Stimulated activated CD8-positive, alpha-beta memory T cell treated with anti-CD3 and anti-CD28 coated beads, Interleukin-12 subunit alpha, Interleukin-12 subunit beta, amount 100 ng/mL, for 24 hours (primary cell): ENCODE results near the gene MCU.
"Not testable (repeated sequence)": the region's sequence is repeated elsewhere in the genome, so short reads cannot be mapped to it uniquely, and the experiment has no call there.

ENCODE experiments used
- DNase-seq: peaks from one replicate; pipeline ENCODE4 v3.0.0-alpha.2; 2020; ENCODE audit errors: extremely low read depth

The MCU gene

GRCh38 chr10:72691863-72692743, at the start of gene MCU:
Gene MCU (plus strand): TSS chr10:72692143. CDS start chr10:72692152, 9 bp downstream.
- DNase-seq = peak; percentile 80

DNA sequence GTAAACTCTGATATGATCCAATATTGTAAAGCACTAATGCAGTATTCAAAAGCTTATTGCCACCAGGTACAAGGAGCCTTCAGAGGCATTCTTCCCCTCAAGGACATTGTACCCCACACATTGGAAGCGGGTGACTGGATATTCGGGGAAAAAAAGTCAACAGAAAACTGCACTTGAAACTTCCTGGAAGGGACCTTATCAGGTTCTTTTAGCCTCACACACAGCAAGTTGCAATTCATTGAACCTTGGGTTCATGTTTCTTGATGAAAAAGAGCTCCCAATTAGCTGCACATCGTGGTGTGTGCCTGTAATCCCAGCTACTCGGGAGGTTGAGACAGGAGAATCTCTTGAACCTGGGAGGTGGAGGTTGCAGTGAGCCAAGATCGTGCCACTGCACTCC, 49.6 kb upstream of the MCU start:
- DNase-seq = no peak

- no peak for DNase-seq
Observed at GRCh38 chr10:72645263-72645858, 46.6 kb upstream of the MCU start.

- DNase-seq = not testable (repeated sequence)
Observed at GRCh38 chr10:72646971-72647370, 45.0 kb upstream of the MCU start.

DNA sequence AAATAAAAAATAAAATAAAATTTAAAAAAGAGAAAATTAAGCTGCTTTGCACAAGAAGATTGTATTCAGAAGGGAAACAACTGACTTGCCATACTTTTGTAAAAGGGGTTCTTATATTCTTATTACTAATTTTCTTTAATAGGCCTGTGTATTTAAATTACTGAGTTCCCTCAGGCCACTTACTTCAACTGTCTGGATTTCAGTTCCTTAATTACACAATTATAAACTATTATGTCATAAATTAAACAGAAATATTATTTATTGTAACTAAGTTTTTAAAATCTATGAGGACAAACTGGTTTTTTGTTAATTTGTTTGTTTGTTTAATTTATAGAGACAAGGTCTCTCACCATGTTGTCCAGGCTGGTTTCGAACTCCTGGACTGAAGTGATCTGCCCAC, 43.6 kb upstream of the MCU start:
- no peak for DNase-seq

DNA sequence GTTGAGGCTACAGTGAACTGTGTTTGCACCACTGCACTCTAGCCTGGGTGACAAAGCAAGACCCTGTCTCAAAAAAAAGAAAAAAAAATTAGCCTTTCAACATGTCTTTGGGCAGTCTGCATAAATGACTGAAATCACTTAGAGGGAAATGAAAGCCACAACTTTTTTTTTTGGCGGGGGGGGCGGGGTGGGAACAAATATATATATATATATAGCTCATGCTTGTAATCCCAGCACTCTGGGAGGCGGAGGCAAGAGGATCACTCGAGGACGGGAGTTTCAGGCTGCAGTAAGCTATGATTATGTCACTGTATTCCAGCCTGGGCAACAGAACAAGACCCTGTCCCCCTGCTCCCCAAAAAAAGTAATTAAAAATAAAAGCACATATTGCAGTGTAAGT, 42.7 kb upstream of the MCU start:
- DNase-seq = no peak

GRCh38 chr10:72653383-72654096, 38.4 kb upstream of the MCU start:
- no peak for DNase-seq

- no peak for DNase-seq
Observed at GRCh38 chr10:72654720-72655119, 37.2 kb upstream of the MCU start.

- no peak for DNase-seq
Observed at GRCh38 chr10:72658696-72659400, 33.1 kb upstream of the MCU start.

GRCh38 chr10:72659694-72660093, 32.2 kb upstream of the MCU start:
- DNase-seq = no peak

DNA sequence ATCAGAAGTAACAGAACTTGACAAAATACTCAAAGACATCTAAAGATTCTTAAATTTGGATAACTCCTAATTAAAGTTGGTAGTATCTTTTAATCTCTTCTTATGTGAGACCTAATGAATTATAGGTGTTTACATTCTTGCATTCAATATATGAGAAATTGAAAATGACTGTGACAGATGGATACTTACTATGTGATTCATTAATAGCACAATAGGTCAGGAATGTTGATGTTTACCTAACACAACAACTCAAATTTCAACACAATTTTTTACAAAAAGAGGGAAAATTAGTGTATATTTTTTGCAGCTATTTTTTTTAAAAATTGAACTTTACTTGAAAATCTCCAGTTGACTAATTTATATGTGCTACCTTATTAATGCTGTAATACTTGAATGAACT, 31.7 kb upstream of the MCU start:
- DNase-seq = no peak

- no peak for DNase-seq
Observed at GRCh38 chr10:72661431-72661830, 30.5 kb upstream of the MCU start.

DNA sequence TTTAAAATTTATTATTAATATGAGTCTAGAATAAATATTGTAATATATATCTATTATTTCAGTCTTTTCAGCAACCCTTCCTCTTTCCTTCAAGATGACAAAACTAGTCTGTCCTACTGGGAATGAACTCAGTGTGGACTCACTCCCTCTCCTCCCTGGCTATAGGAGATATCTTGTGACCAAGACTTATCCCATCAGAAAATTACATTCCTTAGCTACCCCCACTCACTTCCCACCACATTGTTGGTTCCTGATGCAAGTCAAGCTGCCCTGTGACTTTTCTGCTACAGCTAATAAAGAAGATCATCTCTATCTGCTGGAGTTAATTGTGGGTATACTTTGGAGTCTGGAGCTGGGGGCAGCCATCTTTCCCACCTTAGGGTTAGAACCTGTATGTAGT, 28.0 kb upstream of the MCU start:
- no peak for DNase-seq

- DNase-seq = no peak
Observed at GRCh38 chr10:72665925-72666324, 26.0 kb upstream of the MCU start.

- DNase-seq = no peak
Observed at GRCh38 chr10:72667207-72667864, 24.6 kb upstream of the MCU start.

GRCh38 chr10:72673280-72673679, 18.7 kb upstream of the MCU start:
- no peak for DNase-seq

DNA sequence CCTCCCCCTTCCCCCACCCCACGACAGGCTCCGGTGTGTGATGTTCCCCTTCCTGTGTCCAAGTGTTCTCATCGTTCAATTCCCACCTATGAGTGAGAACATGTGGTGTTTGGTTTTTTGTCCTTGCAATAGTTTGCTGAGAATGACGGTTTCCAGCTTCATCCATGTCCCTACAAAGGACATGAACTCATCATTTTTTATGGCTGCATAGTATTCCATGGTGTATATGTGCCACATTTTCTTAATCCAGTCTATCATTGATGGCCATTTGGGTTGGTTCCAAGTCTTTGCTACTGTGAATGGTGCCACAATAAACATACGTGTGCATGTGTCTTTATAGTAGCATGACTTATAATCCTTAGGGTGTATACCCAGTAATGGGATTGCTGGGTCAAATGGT, 17.8 kb upstream of the MCU start:
- not testable (repeated sequence) for DNase-seq

DNA sequence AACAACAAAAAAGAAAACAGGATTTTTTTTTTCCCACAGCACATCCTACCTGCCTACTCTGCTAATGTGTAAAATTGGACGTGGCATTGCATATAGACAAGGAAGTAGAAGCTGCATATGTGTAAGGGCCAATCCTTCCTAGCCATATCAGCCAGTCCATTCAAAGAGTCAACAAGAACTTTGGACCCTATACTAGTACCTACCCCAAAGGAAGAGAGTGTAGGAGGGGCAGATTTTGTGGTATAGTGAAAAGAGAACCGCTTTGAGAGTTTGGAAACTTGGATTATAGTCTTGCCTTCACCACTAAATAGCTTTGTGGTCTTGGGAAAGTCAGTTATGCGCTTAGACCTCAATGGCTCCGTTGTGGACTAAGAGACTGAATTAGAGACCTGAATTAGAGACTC, 12.1 kb upstream of the MCU start:
- no peak for DNase-seq

DNA sequence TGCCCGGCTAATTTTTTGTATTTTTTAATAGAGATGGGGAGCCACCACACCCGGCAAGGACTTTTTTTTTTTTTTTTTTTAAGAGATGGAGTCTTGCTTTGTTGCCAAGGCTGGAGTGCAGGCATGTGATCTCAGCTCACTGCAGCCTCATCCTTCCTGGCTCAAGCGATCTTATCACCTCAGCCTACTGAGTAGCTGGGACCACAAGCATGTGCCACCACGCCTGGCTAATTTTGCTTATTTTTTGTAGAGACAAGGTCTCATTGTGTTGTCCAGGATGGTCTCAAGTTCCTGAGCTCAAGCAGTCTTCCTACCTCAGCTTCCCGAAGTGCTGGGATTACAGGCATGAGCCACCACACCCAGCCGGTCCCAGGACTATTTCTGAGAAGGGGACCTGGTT, 9.3 kb upstream of the MCU start:
- no peak for DNase-seq

- DNase-seq = no peak
Observed at GRCh38 chr10:72685264-72685921, 6.5 kb upstream of the MCU start.

GRCh38 chr10:72686430-72686829, 5.5 kb upstream of the MCU start:
- not testable (repeated sequence) for DNase-seq
